GM12874 (cell line): Measurements from ENCODE around the gene MTHFD1L.

Experiments used
- TF ChIP-seq, protein P1 (sequence below): IDR thresholded peaks from 2 replicates; pipeline ENCODE4 v1.5.1; 2011; ENCODE audit warnings: low read depth, mild to moderate bottlenecking, control low read depth, low read length, moderate library complexity; ENCODE audit not compliant: insufficient read depth

The MTHFD1L gene

DNA sequence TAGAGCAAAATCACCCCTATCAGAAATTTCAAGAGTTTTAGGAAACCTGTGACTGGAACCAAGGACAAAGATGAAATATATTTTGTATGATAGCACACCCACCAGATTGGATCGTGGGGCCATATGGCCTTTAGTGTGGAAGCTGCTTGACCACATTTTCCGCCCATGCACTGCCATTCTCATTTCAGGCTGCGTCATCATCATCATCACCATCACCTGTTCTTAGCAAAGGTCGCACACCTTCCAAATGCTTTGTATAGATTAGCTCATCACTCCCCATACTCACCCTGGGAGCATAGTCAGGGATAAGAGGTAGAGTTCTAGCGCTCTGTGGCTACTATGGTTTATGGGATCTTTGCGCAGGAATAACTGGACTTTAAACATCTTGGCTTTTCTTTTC, 185.7 kb downstream of the MTHFD1L start:
- TF ChIP-seq, protein P1, sequence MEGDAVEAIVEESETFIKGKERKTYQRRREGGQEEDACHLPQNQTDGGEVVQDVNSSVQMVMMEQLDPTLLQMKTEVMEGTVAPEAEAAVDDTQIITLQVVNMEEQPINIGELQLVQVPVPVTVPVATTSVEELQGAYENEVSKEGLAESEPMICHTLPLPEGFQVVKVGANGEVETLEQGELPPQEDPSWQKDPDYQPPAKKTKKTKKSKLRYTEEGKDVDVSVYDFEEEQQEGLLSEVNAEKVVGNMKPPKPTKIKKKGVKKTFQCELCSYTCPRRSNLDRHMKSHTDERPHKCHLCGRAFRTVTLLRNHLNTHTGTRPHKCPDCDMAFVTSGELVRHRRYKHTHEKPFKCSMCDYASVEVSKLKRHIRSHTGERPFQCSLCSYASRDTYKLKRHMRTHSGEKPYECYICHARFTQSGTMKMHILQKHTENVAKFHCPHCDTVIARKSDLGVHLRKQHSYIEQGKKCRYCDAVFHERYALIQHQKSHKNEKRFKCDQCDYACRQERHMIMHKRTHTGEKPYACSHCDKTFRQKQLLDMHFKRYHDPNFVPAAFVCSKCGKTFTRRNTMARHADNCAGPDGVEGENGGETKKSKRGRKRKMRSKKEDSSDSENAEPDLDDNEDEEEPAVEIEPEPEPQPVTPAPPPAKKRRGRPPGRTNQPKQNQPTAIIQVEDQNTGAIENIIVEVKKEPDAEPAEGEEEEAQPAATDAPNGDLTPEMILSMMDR = no peak

DNA sequence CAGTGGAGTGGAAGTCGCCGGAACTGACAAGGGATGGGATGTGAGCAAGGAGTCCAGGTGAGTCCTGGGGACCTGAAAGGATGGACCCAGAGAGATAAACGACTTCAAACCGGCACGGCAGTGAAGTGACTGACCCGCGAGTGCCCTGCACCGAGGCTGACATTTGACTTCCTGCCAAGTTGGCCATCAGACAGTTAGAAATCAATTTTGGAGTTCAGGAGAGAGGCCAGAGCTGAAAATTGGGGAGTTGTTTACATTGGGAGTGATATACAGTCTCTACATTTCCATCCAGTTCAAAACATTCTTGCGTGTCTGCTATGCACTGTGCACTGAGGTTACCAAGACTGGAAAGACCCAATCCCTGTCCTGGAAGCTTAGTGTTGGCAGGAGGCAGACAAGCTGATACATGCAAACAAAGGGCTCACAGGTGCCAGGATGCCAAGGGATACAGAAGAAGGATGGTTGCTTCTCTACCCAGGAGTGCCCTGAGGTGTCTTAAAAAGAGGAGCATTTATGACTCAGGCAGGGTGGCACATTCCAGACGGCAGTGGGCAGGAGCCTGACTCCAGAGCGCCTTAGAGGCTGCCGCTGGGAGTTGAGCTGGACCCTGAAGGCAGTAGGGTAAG, 186.6 kb downstream of the MTHFD1L start:
- TF ChIP-seq, protein P1 = no peak

DNA sequence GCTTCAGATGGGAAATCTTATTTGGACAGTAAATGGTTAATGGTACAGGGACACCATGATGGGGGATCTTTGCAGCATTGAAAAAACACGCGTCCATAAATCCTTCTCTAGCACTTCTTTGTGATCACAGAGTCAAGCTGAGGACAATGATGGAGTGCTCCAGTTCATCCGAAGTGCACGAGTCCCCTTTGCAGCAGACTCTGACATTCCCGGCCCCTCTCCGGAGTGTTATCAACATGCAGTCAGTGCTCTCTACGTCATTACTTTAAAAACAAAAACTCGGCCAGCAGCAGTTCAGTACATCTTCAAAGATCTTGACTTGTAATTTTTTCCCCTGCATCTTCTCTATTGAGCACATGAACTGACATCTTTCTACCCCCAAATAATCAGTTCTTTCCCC, 188.8 kb downstream of the MTHFD1L start:
- TF ChIP-seq, protein P1 = no peak

DNA sequence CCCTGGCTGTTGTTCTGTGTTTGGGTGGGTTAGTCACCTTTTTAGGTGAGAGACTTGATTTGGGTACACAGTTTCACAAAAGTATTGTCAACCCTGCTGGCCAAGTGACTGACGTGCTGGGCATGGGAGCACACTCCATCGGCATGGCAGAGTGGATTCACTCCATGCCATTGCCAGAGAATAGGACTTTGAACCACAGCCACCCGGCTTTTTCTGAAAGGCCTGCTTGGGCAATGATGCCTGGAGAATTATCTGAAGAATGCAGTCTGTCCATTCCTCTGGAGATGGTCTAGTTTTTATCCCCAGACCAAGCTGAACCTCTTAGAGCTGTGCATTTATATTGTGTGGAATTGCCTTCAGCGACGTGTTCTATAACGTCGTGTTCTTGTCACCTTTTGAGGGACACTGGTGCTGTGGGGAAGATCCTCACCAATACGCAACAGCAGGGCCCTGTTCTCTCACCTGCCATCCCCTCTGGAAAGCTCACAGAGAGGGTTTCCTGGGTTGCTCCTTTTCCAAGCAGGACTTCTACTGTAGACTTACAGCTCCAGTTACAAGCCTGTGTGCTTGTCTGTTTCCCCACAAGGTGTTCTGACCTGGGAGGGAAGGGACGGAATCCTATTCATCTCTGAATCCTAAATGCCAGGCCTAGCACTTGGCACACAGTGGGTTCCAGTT, 190.9 kb downstream of the MTHFD1L start:
- TF ChIP-seq, protein P1 = no peak

DNA sequence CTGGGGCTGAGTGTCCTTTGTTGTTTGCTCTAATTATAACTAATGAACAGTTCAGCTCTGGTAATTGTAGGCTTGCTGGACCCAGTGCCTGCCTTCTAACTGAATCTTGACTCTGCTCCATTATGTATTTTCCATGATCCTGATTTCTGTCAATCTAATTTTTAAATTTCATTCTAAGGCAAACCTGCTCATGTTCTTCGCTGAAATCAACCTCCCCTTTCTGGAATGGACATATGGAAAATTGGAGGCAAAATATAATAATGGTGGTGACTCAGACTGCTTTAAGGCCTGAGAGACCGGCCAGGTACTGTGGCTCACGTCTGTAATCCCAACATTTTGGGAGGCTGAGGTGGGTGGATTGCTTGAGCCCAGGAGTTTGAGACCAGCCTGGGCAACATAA, 191.6 kb downstream of the MTHFD1L start:
- TF ChIP-seq, protein P1 = no peak

DNA sequence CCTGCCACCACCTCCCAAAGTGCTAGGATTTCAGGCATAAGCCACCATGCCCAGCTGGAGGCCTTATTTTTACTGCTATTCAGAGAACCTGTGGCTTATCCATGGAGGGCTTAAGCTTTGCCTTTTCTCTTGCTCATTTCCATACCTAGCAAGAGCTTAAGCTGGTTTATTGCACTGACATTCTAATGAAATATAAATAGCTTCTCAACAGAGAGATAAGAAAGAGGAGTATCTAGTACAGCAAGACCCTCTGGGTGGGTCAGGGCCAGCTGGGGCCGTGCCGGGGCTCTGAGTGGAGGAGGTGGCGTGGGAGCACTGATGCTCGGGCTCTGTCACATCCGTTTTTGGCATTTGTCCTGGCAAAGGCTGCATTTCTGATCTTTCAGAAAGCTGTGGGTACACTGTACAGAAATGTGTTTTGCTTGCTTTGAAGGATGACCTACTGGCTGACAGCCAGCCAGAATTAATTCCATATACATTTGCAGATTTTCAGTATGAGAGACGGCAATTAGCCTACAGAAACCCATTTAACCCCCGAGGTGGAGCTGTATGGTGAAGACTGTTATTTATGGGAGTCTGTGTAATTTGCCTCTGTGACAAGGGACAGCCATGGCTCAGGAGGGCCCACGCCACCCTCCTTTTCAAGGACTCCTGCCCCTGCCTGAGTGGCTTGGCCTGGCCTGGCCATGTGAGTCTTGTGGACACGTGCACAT, 192.7 kb downstream of the MTHFD1L start:
- TF ChIP-seq, protein P1 = no peak

DNA sequence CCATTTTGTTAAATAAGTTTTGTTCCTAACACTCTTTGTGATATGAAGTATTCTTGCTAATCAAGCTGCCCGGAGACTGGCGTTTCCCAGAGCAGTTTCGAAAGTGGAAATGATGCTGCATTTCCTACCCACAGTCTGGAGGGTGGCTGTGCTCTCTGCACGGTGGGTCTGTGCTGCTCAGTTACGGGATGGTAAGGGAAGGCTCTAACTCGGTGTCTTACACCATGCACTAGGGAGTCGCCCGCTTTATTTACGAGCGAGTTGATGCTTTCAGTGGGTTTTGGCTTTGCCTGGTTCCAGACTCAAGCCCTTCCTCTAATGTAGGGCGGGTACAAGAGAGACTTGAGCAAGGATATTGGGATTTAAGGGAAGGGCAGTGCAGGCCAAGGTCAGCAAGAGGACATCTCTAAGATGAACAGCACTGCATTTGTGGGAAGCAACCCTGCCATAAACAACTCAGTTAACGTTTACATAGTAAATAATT, 194.2 kb downstream of the MTHFD1L start:
- TF ChIP-seq, protein P1 = no peak
